GM21619 (cell line): ENCODE data around the gene UBFD1.
"Not testable (repeated sequence)": the region's sequence is repeated elsewhere in the genome, so short reads cannot be mapped to it uniquely, and the experiment has no call there.

Experiments used
- ATAC-seq: cut with Tn5 transposase; IDR thresholded peaks from one replicate; pipeline ENCODE4 v1.9.1; 2021; ENCODE audit not compliant: unreplicated experiment

Gene UBFD1

DNA sequence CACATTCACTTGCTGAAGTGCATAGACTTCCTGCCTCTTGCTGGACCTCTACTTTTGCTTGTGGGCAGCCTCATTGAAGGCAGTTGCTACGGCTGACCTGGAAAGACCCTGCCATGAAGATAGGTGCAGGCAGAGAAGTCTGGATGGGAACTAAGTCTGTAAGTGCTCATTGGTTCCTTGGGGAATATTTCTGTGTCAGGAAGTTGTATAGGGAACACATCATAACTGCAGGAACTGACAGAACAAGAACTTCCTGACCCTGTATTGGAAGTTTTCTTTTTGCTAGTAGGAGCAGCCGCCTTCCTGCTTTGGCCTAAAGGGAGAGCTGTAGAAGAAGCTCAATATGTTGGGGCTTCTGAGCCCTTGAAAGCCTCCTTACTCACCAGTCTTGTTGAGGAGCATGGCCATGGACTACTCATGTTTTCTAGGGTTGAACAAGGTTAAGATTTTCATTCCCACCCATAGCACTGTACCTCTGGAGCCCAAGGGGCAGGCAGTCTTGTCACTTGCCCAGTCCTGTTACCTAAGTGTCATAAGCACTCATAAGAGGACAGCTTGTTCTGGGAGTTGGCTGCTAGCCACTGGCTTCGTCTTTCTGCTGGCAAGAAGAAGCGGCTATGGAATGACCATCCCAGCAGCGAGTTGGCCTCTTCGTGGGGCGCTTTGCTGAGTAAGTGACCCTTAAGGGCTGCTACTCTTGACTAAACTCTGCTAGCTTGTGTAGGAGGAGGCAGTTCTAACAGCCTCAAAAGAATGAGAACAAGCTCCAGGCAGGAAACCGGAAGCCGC, 7.2 kb downstream of the UBFD1 start:
- ATAC-seq = no peak

DNA sequence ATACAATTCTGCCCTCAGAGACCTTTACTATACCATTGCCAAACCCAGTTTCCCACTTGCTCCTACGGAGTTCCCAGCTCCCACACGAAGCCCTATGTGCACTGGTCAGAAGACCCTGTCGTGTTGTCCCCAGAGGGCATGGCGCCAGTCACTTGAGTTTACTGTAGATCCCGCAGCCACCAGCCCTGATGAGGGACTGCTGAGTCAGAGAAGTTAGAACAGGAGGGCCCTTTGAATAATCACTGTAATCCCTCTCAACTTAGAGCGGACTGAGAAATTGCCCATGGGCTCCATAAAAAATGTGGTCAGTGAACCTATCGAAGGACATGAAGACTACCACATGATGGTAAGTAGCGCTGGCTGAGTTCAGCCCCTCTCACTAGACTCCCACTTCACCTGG, 9.2 kb downstream of the UBFD1 start:
- ATAC-seq = no peak

GRCh38 chr16:23567602-23568001, 10.1 kb downstream of the UBFD1 start:
- ATAC-seq = no peak

GRCh38 chr16:23570992-23571632, 13.6 kb downstream of the UBFD1 start:
- no peak for ATAC-seq

- no peak for ATAC-seq
Observed at GRCh38 chr16:23571895-23572294, 14.4 kb downstream of the UBFD1 start.

DNA sequence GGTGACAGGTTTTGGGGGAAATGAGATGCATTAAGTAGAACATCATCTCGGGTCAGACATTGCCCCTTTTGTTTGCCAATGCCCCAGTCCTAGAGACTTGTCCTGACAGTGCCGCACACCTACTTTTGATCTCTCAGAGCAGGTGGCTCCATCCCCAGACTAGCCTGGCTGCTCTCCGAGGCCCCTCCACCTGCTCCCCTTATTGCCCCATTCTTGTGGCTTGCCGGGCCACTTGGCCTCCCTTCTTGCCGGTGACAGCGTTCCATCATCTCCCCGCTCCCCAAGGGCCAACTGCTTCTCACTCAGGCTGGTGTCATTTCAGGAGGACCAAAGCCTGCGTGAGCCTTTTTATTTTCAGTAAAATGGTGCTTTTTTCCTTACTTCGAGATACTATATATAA, 14.9 kb downstream of the UBFD1 start:
- no peak for ATAC-seq

GRCh38 chr16:23573817-23574216, 16.3 kb downstream of the UBFD1 start:
- ATAC-seq = no peak

DNA sequence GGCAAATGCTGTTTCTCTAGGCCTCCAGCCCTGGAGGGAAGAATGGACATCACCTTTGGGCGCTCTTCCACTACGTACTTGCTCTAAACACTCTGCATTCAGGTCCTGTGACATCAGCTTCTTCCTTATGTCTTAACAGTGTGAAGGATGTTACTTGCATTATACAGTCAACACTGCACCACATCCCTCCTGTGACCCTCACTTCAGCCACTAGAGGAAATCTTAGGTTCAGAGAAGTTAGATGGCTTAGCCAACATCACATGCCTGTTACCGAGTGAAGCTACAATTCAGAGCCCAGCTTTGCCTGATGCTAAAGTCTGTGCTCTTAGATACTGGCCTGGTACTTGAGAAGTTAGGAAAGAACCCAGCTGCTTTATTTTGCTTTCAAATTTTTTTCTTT, 18.3 kb downstream of the UBFD1 start:
- no peak for ATAC-seq

DNA sequence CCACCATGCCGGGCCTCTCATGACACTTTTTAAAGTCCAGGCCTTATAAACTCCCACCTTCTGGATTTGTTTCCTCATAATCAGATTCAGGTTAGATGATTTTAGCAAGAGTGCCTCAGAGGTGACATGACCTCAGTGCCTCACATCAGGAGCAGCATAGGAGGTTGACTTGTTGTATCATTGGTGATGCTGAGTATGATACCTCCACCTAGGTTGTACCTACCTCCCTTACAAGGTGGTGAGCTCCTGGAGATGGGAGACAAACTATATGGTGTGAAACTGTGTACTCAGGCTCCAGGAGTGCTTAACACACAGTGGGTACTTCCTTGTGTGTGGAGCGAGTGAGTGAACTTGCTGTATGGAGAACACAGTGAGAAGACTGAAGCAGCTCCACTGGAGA, 20.0 kb downstream of the UBFD1 start:
- ATAC-seq = no peak

DNA sequence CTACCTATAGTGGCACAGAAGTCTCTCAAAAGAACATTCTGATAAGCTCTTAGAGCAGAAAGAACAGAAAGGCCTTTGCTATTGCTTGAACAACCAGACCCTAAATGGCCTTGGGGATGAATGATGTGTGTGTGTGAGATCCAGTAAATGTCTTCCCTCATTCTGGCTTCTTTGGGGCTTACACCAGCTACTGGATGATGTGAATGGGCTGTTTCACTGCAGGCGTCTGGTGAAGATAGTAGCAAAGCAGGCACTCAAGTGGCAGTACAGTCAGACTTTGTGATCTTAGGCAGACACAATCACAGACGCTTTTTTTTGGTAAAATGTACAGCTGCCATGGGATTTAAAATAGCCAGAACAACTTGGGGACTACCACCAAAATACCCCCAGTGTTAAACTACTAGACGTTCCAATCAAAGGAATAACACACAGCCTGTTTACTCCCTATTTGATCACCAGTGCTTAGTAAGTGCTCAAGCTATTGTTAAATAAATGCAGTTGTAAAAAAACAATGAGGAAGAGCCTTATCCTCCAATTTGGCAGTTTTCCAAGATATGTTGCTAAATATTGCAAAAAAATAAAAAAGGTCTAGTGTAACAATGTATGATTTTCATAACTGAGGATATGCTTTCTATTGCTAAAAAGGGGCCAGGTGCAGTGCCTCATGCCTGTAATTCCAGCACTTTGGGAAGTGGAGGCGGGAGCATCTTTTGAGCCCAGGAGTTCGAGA, 20.7 kb downstream of the UBFD1 start:
- no peak for ATAC-seq

- no peak for ATAC-seq
Observed at GRCh38 chr16:23579371-23579770, 21.8 kb downstream of the UBFD1 start.

DNA sequence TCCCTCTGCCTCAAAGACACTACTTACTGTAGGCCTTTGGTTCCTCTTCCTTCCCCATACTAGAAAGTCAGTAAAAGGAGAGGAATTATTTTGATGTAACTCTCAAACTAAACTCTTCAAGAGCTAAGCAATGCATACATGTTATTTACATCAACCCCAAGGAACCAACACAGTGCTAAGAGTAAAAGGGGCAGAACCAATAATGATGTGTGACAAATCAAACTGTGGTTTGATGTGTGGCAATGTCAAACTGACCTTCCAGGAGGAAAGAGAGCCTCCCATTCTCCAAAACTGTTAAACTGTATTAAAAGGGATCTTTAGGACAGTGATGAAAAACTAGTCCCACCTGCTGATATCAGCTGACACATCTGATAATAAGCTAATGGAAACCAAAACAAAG, 22.9 kb downstream of the UBFD1 start:
- ATAC-seq = no peak

GRCh38 chr16:23581764-23582163, 24.2 kb downstream of the UBFD1 start:
- no peak for ATAC-seq

GRCh38 chr16:23583271-23583670, 25.7 kb downstream of the UBFD1 start:
- not testable (repeated sequence) for ATAC-seq

DNA sequence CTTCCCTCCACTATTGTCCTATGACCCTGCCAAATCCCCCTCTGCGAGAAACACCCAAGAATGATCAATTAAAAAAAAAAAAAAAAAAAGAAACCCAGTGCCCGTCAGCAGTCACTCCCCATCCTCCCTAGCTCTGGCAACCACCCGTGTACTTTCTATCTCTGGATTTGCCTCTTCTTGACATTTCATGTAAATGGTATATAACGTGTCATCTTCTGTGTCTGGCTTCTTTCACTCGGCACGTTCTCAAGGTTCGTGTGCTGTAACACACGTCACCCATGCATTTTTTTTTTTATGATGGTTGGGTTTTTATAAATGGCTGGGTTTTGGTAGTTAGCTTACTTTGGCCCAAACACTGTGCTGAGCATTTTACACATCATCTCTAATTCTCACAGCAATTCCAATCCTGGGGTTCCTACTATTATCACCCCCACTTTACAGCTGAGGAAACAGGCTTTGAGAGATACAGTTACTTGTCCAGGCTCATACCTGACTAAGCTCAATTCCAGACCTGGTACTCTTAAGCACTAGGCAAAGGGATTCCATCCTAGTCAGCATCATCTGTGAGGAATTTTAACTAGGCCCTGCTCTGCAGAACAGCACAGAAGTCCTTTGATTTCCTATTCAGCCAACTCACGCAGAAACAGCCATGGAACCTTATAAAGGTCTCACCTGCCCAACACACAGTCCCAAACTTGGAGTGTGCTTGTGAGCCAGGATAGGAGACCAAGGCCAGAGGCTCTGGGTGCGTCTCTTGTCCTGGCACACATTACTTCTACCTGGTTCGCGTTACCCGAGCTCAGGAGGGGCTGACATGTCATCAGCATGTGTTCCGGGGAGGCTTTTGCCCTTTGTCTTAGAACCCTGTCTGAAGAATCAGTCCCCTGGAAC, 26.9 kb downstream of the UBFD1 start:
- ATAC-seq = no peak

- no peak for ATAC-seq
Observed at GRCh38 chr16:23587726-23588125, 30.2 kb downstream of the UBFD1 start.

DNA sequence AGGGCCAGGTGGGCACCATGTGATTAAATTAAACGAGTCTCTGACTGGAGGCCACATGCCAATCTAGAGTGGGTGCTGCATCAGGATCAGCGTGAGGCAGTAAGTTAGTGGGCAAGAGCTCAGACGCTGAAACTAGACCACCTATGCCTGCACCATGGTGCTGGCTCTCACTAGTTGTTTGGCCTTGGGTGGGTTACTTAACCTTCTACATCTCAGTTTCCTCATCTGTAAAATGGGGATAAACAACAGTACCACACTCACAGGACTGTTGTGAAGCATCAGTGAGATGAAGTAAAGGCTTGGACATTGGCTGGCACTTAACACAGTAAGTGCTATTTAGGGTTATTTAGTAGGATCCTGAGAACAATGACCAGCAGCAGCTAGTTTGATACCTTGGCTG, 32.7 kb downstream of the UBFD1 start:
- no peak for ATAC-seq

- no peak for ATAC-seq
Observed at GRCh38 chr16:23594186-23594585, 36.7 kb downstream of the UBFD1 start.

GRCh38 chr16:23595246-23595950, 37.9 kb downstream of the UBFD1 start:
- no peak for ATAC-seq

GRCh38 chr16:23595951-23596720, 38.6 kb downstream of the UBFD1 start, which contains the start of gene NDUFAB1:
TSS of gene NDUFAB1 (minus strand) at chr16:23596316. CDS start at chr16:23596290, 26 bp downstream.
- ATAC-seq = peak; percentile 93
